Colonic mucosa (tissue), 4 donors: Measurements from ENCODE around the gene PRLHR. TPM values are rescaled to one million over a fixed set of nuclear protein-coding genes. Genes with fewer than 3 reads are reported as not detected.

Experiments used
- DNase-seq: peaks from one replicate; pipeline ENCODE4 v3.0.0-alpha.2; 2020
- H3K27ac ChIP-seq: fragments of 200-600 bp; one replicate; pipeline ENCODE4 v1.8.0; 2021
- H3K27me3 ChIP-seq: fragments of 200-600 bp; one replicate; pipeline ENCODE4 v1.8.0; 2021
- H3K36me3 ChIP-seq: fragments of 200-600 bp; one replicate; pipeline ENCODE4 v1.8.0; 2021
- H3K4me1 ChIP-seq: fragments of 200-600 bp; one replicate; pipeline ENCODE4 v1.8.0; 2021; ENCODE audit warnings: mild to moderate bottlenecking
- H3K4me3 ChIP-seq: fragments of 200-600 bp; one replicate; pipeline ENCODE4 v1.8.0; 2021
- H3K9ac ChIP-seq, 2 donors: one replicate each; pipeline ENCODE4 v1.7.0; 2013; ENCODE audit warnings: control low read depth in 2 of 2, low read depth in 2 of 2, low read length in 2 of 2
- H3K9me3 ChIP-seq: fragments of 200-600 bp; one replicate; pipeline ENCODE4 v1.8.0; 2021
- intact Hi-C: fragments of 100-400 bp; cut with DNase I; formaldehyde crosslinking; loops from one replicate; pipeline ENCODE4 v1.14.1; 2022
- total RNA-seq, 2 donors: library from RNA; stranded (reverse); fragmentation: NEBNext Ultra II Directional in 1 of 2; extraction: Animal tissue kit (Norgen Biotek cat#: 25700) in 1 of 2; gene quantifications; one replicate each; pipeline ENCODE4 v1.2.1, GENCODE V29; 2021
- TF ChIP-seq, protein P1 (sequence below): fragments of 200-600 bp; IDR thresholded peaks from one replicate; pipeline ENCODE4 v1.8.0; 2022; ENCODE audit warnings: antibody characterized with exemption, mild to moderate bottlenecking
- donor health status: healthy.
- donor health status: DM: no; HTN: no; CAD: no.
- donor health status: DM: no; HTN: no; CAD: no.

PRLHR gene
- total RNA-seq, result not detected

DNA sequence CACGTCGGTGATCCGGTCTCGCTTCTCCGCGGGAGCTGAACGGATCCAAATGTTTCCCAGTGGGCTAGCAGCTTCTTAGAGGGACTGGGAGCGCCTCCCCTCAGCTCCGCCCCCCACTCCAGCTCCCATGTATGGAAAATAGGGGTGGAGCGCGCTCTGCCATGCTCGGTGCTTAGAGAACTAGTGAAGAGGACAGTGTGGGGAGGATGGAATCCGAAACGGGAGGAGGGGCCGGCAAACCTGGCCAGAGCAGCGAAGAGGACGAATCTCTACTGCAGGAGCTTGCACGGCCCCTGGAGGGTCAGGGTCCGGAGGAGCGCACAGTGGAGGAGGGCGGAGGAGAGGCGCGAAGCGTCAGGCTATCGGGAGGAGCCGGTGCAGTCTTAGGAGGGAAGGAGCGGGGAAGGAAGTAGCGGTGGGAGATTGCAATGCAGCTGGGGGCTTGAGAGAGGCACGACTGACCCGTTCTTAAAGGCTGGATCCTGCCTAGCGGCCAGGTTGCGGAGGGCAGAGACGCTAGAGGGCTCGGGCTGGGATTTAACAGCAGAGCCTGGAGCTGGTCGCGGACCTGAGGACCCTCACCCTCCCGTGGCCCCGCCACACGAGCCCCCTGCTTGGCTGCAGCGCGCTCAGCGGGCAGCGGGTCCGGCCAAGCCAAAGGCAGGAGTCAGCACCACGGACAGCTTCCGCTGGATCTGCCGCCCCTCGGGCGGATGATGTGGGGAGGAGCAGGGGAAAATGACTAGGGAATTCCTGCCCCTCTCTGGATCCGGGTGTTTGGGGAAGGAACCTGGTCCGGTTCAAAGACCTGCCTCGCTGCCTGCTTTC lies at the start of gene PRLHR:
Gene PRLHR, minus strand, starts transcription at position 51 of the 828 bp plus-strand sequence. CDS start 404 bp downstream, outside the sequence.
- Histone ChIP-seq H3K36me3 (no peaks in the 10 kb centered on the region), H3K27me3 (peaks cover 27% of the 10 kb centered on the region), H3K27ac (no peak within 1 kb of the TSS), H3K9ac (no peak within 1 kb of the TSS), H3K4me1 (no peaks in the 10 kb centered on the region), H3K9me3 (no peaks in the 10 kb centered on the region), H3K4me3 (no peak within 1 kb of the TSS)
- intact Hi-C loops, result no loop called here
- TF ChIP-seq, protein P1, sequence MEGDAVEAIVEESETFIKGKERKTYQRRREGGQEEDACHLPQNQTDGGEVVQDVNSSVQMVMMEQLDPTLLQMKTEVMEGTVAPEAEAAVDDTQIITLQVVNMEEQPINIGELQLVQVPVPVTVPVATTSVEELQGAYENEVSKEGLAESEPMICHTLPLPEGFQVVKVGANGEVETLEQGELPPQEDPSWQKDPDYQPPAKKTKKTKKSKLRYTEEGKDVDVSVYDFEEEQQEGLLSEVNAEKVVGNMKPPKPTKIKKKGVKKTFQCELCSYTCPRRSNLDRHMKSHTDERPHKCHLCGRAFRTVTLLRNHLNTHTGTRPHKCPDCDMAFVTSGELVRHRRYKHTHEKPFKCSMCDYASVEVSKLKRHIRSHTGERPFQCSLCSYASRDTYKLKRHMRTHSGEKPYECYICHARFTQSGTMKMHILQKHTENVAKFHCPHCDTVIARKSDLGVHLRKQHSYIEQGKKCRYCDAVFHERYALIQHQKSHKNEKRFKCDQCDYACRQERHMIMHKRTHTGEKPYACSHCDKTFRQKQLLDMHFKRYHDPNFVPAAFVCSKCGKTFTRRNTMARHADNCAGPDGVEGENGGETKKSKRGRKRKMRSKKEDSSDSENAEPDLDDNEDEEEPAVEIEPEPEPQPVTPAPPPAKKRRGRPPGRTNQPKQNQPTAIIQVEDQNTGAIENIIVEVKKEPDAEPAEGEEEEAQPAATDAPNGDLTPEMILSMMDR, result no peak
- DNase-seq, result no peak

DNA sequence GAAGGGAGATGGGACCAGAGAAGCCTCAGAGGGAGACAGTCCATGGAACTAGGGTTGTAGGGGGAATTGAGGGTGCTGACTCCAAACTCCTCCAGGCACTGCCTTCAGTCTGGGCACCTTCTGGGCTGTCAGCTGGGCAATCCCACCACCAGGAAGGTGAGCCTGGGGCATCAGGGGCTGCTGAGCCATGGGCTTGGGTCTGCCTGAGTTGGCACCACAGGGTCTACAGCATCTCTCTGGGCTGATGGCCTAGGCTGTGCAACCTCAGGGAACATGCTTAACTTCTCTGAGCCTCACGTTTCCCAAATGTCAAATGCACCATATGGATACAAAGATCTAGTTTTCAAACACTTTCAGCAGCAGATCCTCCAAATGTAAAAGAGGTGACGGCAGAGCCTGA lies 46.8 kb upstream of the PRLHR start:
- H3K27me3 ChIP-seq, result no peaks in the 10 kb centered on the region
- intact Hi-C loops, result no loop called here

DNA sequence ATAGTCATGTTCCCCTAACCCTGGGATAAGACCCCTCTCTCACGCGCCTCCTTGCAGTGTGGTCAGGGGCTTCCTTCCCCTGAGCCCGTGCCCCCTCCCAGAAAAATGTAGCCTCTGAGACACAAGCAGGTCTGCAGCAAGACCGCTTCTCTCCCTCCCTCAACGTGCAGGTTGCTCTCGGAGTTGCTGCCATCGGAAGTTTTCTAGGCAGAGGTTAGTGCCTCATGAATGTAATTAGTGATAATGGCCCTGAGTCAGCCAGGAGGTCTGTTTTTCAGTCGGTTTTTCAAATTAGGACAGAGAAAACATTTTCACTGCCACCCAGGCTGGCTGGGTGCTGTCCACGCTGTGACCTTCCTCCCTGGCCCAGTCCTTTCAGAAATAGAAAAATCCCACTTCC lies 43.2 kb upstream of the PRLHR start:
- intact Hi-C loops, result no loop called here
- TF ChIP-seq, protein P1, result no peak
- no peak for DNase-seq
- no peak overlapping the region for H3K27ac ChIP-seq
- H3K4me1 ChIP-seq, result no peaks in the 10 kb centered on the region
- no peak overlapping the region for H3K4me3 ChIP-seq
- no peaks in the 10 kb centered on the region for H3K27me3 ChIP-seq
- no peaks in the 10 kb centered on the region for H3K36me3 ChIP-seq
- H3K9ac ChIP-seq, result no peak overlapping the region
- no peaks in the 10 kb centered on the region for H3K9me3 ChIP-seq

More for the DNA sequence above, 46.8 kb upstream of the PRLHR start:
- Histone ChIP-seq H3K4me1 (no peaks in the 10 kb centered on the region), H3K36me3 (no peaks in the 10 kb centered on the region), H3K4me3 (no peak overlapping the region), H3K27ac (no peak overlapping the region), H3K9ac (no peak overlapping the region), H3K9me3 (no peaks in the 10 kb centered on the region)
- no peak for DNase-seq
- TF ChIP-seq, protein P1, result no peak

DNA sequence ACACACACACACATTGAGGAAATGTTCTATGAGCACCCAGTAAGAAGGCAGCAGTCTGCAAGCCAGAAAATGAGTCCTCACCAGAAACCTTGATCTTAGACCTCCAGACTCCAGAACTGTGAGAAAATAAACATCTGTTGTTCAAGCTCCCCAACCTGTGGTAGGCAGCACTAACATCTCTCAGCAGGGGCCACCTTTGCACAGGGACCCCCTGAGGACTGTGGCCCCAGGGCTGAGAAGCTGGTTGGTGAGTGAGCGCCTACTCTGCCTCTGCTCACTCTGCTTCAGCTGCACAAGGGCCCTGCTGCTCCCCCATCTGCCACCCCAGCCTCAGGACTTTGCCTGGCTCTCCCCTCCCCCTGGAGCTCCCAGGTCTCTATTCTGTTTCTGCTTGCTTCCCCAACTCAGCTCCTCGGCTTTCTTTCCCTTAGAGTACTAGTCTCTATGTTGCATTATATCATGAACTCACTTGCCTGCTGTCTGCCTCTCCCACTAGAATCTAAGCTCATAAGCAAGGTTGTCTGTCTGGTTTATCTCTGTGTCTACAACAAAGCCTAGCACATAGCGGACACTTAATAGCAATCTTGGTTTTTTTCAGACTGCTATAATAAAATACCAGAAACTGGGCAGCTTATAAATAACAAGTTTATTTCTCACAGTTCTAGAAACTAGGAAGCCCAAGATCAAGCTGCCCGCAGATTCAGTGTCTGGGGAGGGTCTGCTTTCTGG lies 40.4 kb upstream of the PRLHR start:
- TF ChIP-seq, protein P1, result no peak
- Histone ChIP-seq H3K4me1 (no peaks in the 10 kb centered on the region), H3K4me3 (no peak overlapping the region), H3K9ac (no peak overlapping the region), H3K9me3 (no peaks in the 10 kb centered on the region), H3K36me3 (no peaks in the 10 kb centered on the region), H3K27ac (no peak overlapping the region), H3K27me3 (no peaks in the 10 kb centered on the region)
- intact Hi-C loops, result no loop called here
- DNase-seq, result no peak

DNA sequence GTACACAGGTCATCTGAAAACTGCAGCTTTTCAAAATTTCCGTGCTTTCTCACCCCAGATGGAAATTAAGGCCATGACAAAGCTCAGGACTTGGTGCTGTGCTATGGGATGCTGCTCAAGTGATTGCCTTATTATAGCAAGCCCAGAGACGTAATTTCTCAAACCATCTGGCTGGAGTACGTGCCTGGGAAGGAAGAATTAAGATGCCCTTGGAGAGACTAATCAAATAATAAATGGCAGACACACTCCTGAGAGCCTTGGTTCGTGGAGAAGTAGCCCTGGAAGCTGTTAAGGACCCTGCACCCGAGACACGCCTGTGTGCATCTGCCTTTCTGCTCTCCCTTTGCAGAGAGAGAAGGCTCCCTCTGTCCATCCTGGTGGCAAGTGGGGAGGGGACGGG lies 38.3 kb upstream of the PRLHR start:
- intact Hi-C loops, result no loop called here

More for the DNA sequence above, 38.3 kb upstream of the PRLHR start:
- Histone ChIP-seq H3K9ac (no peak overlapping the region), H3K27ac (no peak overlapping the region), H3K27me3 (no peaks in the 10 kb centered on the region), H3K4me3 (no peak overlapping the region), H3K9me3 (no peaks in the 10 kb centered on the region), H3K36me3 (no peaks in the 10 kb centered on the region), H3K4me1 (no peaks in the 10 kb centered on the region)
- no peak for DNase-seq
- TF ChIP-seq, protein P1, result no peak
